NCI-H146 treated with DMSO at 0.1 percent for 48 hours (cell line): ENCODE measurements around the gene OR4F6.
"Not testable (repeated sequence)": the region's sequence is repeated elsewhere in the genome, so short reads cannot be mapped to it uniquely, and the experiment has no call there.

Source experiments
- DNase-seq: peaks from one replicate; lab custom pipeline; 2025; ENCODE audit not compliant: unreplicated experiment; lab: John Stamatoyannopoulos, UW

OR4F6 gene, protein sequence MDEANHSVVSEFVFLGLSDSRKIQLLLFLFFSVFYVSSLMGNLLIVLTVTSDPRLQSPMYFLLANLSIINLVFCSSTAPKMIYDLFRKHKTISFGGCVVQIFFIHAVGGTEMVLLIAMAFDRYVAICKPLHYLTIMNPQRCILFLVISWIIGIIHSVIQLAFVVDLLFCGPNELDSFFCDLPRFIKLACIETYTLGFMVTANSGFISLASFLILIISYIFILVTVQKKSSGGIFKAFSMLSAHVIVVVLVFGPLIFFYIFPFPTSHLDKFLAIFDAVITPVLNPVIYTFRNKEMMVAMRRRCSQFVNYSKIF

DNA sequence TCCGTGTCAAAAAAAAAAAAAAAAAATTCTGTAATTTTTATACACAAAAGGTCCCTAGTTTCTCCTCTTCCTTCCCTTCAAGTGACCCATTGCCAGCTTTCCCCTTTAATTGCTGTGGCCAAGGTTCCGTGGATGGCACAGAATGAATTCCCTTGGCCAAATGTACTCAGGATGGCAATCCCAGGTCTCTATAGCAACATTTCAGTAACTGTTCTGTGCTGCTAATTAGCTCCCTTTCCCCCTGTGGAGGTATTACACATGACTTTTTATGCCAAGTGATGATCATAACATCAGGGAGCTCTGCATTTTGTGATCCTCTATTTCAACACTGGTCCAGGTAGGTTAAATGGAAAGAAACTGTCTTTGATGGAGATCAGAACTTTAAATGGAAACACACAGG, at the start of gene OR4F6:
Gene OR4F6 (plus strand): TSS at position 301 of the 400 bp plus-strand sequence. CDS start 2,211 bp downstream, outside the sequence.
- no peak for DNase-seq

DNA sequence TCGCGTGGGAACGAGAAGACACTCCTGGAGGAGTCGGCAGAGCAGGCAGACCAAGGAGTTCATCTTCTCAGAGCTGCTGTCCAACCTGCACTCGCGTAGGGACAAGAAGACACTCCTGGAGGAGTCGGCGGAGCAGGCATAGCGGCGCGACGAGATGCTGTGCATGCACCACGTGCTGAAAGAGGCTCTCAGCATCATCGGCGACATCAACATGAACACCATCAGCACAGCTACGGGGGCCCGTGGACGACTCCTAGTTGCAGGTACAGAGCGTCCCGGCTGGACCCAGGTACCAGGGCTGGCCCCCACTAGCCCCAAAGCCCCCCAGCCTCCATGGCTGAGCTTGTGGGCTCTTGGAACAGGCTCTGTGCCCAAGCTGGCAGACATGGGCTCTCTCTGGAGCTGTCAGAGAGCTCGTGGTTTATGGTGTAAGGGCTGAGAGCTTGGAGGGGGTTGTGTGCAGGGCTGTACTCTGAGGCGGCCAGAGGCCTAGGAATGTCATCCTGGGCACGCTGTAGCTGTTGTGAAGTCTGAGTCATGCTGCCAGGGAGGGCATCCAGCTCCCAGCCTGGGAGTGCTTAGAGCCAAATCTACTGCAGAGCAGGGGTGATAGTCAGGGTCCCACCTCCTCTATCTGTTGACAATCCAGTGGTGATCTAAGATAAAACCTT, 38.5 kb upstream of the OR4F6 start:
- not testable (repeated sequence) for DNase-seq

DNA sequence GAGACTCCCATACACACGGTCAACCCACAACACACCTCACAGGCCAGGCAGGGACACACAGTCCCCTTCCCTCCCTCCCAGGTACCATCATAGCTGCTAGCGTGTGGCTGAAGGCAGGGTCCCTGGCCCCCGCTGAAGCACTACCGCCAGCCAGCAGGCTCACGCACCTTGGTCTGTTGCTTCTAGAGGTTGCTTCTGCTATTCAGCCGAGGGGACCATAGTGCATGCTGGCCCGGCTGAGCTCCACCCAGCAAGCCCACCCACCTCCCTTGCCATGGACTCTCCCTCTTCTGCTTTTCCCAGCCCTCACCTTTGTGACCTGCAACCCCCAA, 38.0 kb upstream of the OR4F6 start:
- DNase-seq = not testable (repeated sequence)

DNA sequence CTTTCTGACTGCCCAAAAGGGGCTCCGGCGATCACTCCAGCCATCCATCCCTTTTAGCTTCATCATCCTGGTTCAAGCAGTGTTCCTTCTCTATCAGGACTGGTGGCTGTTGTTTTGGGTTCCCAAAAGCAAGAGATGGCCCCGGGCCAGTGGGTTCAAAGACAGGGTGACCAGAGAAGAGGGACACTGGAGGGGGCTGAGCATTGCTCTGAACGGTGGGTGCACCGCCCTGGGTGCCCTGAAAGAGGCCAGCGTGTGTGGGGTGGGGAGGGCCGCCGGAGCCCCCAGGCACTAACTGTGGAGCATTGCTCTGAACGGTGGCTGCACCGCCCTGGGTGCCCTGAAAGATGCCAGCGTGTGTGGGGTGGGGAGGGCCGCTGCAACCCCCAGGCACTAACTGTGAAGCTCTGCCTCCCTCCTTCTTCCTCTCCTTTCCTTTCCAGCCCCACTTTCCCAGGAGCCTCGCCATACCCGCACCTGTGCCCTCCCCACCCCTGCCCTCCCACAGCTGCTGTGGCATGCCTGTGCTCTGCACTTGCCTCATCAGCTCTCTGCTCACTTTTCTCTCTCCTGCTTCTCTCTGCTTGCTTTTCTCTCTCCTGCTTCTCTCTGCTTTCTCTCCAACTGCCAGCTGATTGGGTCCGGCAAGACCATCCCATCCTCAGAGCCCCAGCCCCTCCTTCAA, 37.4 kb upstream of the OR4F6 start:
- no peak for DNase-seq

DNA sequence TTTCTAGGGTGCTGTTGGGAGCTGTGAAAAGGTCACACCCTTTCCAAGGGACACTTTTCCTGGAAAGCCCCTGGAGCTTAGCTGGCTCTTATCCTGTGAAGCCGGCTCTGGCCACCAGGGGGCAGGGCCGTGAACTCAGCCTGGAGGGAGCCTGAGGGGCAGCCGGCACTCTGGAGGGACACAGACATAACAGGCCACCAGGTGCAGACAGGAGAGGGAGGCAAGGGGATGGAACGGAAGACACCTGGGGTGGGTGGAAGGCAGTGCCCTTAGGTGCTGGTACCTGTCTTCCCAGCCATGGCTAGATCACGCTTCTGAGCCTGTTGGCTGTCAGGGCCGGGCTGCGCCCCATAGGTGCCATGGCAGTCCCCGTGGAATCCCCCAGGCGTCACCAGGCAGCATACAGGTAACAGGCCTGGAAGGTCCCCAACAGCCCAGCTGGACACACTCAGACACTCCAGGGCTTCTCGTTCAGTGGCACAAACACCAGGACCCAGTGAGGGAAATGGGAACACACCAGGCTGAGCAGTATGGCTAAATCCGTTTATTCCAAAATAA, 36.1 kb upstream of the OR4F6 start:
- not testable (repeated sequence) for DNase-seq

DNA sequence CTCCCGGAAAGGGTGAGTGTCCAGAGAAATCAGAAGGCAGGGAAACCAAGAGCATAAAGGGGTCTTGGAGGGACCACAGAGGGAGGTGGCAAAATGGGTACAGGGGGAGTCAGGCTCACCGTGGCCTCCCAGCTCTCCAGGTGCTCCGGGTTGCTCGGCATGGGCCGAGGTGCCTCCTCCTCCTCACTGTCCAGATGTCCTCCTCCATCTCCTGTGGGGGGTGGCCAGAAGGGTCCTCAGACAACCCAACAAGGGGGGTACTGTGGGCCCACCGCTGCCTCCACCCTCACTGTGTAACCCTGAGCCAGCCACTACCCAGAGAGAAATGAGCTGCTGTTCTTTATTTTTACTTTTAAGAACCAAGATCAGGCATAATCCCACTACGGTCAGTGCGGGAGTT, 30.4 kb upstream of the OR4F6 start:
- no peak for DNase-seq

DNA sequence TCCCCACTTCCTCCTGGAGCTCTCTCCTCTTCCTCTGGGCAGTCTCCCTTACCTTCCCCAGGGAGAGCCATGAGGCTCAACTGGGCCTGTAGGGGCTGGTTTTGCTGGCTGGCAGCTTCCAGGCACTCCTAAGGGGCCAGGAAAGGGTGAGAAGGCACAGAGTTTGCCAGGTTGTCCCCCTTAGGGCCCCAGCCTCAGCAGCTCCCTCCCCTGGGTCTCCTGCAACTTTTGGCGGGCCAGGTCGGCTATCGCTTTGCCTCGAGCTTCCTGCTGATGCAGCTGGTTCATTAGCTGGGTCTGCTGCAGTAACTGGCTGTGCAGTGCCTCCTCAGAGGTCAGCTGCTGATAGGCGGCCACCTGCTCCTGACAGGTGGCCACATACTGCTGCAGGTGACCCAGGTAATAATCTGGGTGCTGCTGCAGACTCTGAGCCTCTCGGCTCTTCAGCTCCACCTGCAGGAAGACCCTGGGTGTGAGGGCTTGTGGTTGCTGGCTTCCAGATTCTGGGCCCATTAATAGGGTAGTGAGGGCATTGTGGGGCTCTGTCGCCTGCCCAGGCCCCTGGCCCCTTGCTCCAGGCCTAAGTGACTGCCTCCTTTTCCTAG, 29.7 kb upstream of the OR4F6 start:
- DNase-seq = peak; percentile 49

DNA sequence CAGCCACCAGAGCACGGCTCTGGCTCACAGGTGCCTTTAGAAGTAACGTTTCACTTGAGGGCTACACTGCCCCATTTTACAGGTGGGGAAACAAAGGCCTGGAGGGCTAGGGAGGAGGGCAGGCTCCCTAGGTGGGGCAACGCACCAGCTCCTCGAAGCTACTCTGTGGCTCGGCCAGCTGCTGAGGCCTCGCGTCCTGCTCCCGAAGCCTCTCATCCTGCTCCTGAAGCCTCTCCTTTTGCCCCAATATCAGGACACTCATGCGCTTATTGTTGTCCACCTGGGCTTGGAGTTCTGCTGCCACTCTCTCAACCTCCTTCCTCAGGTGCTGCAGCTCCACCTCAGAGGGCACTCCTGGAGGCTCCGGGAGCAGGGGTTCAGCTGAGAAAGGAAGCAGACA, 28.2 kb upstream of the OR4F6 start:
- no peak for DNase-seq

DNA sequence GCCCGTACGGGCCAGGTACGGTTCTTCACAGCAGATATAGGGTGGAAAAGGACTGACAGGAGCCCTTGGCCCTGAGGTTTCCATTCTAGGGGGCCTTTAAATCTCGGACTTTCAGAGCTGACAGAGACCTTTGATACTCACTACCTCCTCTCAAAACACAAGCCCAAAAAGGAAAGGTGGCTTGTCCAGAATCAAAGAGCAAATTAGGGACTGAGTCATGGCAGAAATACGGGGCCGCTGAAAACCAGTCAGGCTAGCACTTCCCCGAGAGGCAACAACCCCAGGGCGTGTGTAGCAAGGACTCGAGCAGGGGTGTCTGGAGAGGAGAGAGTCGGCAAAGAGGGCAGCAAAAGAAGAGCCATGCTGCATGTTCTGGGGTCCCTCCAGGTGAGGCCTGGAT, 24.7 kb upstream of the OR4F6 start:
- DNase-seq = not testable (repeated sequence)

DNA sequence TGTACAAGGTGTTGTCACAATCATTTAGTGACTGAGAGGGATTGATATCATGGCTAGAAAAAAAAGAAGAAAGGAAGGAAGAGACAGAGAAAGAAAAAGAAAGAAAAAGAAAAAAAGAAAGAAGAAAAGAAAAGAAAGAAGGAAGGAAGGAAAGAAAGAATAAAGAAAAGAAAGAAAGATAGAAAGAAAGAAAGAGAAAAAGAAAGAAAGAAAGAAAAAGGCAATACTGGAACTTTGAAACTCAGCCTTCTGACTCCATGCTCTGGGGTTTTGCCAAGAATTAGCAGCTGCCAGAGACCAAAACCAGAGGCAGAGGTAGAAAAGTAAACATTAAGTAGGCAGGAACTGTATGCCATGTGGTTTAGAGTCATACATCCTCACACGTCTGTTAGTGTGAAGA, 23.1 kb upstream of the OR4F6 start:
- not testable (repeated sequence) for DNase-seq

DNA sequence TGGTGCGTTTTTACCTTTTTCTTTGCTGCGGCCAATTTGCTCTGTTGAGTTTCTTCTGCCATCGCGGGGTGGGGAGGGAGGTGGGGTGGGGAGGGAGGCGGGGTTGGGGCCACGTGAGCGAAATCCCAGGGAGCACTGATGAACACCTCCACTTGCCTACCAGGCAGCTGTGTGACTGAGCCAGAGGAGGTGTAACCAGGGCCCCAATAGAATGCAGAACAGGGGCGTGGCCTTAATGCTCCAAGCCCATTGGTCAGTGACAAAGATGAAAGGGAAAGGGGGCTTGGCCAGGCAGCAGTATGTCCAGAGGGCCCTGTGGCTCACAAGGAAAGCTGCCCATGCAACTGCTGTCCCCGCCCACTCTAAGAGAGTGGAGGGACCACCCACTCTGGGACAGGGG, 21.4 kb upstream of the OR4F6 start:
- no peak for DNase-seq

DNA sequence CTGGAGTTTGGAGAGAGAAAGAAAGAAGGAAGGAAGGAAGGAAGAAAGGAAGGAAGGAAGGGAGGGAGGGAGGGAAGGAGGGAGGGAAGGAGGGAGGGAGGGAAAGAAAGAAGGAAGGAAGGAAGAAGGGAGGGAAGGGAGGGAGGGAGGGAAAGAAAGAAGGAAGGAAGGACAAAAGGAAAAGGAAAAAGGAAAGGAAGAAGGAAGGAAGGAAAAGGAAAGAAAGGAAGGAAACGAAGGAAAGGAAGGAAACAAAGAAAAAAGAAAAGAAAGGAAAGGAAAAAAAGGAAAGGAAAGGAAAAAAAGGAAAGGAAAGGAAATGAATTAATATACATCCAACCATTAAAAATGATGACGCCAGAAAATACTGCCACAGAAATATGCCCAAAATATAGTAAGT, 18.7 kb upstream of the OR4F6 start:
- DNase-seq = no peak

DNA sequence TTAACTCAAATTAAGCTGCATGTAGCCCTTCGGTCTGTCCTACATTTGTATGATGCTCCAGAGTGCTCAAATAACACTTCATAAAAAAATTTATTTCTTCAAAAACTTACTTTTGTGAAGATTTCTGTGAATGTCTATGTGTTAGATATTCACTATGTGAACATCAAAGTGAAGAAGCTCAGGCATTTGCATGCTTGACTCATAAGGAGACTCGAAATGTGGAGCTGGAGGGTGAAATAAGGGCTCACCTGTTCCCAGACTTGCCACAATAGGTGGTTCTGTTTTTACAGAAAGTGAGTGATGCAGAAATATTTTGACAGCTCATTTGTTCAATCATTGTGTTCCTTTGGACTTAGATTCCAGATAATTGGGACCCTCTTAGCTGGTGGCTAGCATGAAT, 16.9 kb upstream of the OR4F6 start:
- not testable (repeated sequence) for DNase-seq

DNA sequence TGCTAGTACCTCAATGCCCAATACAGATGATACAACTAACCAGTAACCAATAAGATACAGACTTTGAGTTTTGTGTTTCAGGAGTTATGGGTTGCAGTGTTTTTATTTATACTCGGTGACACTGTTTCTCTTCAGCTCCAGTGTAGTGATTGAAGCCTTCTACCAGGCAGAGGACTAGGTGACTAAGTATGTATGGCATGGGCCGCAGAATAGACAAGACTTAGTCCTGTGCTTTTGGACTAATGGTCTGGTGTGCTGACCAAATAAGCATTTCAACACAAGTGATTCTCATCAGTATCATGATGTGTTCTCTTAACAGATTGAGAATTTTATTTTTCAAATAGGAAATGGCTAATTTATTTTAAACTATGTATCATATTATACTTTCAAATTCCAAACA, 15.3 kb upstream of the OR4F6 start:
- DNase-seq = not testable (repeated sequence)

DNA sequence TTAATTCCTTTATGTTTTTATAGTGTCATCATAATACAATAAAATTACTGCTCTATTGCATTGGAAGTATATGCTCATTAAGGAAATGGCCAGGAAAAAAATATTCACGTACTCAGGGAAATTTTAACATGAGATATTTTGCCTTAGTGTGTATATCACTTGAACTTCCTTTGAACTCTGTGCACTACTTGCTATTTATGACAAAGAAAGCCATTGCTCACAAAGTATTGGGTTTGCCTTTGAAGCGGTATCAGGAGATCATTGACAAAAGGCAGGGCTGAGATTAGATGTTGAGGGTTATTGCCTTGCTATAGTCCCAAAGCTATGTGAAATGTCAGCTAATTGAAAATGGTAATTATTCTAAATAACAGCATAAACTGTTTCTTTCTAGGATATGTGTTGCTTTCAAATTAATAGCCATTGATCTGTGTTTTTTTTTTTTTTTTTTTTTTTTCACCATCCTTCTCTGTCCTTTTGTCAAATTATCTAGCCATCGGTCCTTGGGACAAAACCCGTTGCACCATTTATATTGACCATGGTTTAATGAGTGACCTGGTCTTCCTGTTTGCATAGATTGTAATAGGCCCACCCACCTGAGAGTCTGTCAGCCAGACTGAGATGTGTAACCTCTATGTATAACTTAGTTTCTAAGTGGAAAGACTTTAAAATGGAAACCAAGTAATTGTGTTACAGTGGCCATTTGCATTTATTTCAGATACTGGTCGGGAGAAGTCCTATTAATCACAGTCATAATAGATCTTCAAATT, 14.6 kb upstream of the OR4F6 start:
- DNase-seq = not testable (repeated sequence)

DNA sequence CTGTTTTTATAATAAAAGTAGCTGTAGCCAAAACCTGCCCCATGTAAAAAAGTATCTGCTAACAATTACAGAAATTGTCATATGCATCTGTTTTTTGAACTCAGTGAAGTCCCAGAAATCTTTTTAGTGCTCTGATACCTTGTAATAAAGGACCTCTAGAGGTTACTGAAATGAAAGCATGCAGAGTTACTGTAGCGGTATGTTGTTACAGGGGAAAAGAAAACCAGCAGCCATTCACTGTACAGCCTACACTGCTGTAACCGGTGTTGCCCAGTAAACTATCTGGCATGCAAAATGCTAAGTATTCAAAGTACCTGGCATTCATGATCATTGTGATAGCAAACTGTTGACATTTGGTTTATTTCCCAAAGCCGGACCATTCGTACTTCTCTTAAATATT, 12.6 kb upstream of the OR4F6 start:
- not testable (repeated sequence) for DNase-seq

DNA sequence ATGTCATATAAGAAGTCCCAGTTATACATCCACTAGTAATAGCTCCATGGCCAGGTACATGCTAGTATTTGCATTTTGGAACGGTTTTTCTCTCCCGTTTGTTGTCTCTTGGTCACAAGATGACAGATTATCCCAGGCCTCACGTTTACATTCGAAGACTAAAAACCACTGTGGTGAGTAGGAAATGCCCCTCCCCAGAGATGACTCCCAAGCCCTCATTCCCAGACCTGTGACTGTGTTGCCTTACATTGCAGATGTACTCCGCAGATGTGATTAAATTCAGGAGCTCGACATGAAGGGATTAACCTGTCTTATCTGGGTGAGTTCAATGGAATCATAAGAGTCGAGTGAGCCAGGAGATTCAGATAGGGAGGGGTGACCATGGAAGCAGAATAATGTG, 9.3 kb upstream of the OR4F6 start:
- DNase-seq = not testable (repeated sequence)

DNA sequence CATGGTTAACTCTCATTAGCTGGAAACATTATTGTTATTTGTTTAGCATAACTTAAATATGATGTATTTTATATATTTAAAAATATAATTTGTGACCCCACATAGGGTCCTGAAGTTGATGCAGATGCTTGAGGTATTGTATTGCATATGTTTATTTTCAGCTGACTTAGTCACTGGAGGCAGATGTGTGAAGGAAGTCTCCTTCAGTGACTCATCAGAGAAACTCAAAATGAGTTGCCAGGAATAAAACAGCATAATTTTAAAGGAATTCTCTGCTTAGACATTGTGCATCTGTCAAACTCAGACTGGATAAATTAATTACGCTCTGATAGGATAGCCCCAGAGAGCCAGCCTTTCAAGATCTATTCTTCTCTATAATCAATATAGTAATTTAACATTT, 7.9 kb upstream of the OR4F6 start:
- no peak for DNase-seq

DNA sequence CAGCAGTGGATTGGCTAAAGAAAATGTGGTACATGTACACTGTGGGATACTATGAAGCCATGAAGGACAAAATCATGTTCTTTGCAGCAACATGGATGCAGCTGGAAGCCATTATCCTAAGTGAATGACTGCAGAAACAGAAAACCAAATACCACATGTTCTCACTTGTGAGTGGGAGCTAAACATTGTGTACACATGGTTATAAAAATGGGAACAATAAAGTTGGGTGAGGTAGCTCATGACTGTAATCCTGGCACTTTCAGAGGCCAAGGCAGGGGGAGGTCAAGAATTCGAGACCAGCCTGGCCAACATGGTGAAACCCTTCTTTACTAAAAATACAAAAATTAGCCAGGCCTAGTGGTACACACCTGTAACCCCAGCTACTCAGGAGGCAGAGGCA, 3.6 kb upstream of the OR4F6 start:
- DNase-seq = no peak

DNA sequence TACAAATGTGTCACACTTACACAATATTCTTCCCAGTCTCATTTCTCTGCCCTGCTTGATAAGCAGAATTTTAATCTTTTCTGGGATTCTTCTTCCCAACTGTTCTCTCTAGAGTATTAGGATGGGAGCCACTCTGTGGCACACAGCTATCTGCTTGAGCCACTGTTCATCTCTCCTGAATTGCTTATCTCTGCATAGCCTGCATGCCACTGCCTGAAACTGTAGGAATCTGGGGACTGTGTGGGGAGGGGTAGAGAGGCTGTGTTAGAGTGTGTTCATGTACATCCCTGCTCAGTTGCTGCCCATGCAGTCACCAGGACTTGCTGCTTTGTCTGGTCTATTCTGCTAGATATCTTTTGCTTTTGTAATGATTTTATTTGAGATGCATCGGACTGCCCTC, 2.3 kb upstream of the OR4F6 start:
- DNase-seq = no peak

DNA sequence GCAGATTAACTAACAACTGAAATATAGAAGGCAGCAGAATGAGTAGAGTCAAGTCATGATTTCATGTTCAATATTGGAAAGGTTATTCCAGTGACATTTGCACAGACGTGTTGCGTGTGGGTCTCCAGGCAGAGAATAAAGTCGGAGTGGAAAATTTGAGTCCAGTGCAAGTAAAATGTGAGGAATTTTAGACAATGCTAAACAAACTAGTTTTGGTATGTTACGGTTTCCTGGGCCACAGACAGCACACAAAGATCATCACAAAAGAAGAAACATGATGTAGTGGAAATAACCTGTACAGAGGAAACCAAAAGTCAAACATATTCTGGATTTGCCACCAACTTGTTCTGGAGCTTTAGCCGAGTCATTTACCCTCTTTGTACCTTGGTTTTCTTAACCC, 367 bp downstream of the OR4F6 start:
- no peak for DNase-seq
